HepG2 (cell line): ENCODE measurements around the gene MTMR10.

ENCODE experiments used
- AGO2 ChIP-seq: fragments of 200-400 bp; formaldehyde crosslinking; optimal IDR thresholded peaks from 2 replicates; pipeline ENCODE3; 2017; ENCODE audit warnings: mild to moderate bottlenecking, low read depth, low read length, moderate library complexity
- ATF2 ChIP-seq: sonication (generic); formaldehyde crosslinking; IDR thresholded peaks from 2 replicates; pipeline ENCODE4 v1.4.0; 2020; ENCODE audit warnings: missing genetic modification reagents
- ATF4 ChIP-seq, 2 experiments: fragments of 450-650 bp in 1 of 2; sonication (generic) in 1 of 2; formaldehyde crosslinking; IDR thresholded peaks; 2 replicates each; pipeline versions ENCODE4 v1.5.0 to v1.8.0; 2020 to 2022; ENCODE audit warnings: mild to moderate bottlenecking in 1 of 2, missing genetic modification reagents in 1 of 2
- FOXP1 ChIP-seq, 2 experiments: fragments of 450-650 bp in 1 of 2; IDR thresholded peaks; 2 replicates each; pipeline ENCODE4 v1.6.1; 2017 to 2018; ENCODE audit warnings: antibody characterized with exemption in 1 of 2
- MXD3 ChIP-seq: IDR thresholded peaks from 2 replicates; pipeline ENCODE4 v1.6.1; 2016; ENCODE audit warnings: mild to moderate bottlenecking, missing biosample characterization, missing genetic modification reagents
- POLR2A ChIP-seq, 2 experiments: IDR thresholded peaks; 2 replicates each; pipeline ENCODE4 v1.6.1; 2011; ENCODE audit warnings: low read depth in 2 of 2, low read length in 2 of 2, mild to moderate bottlenecking in 1 of 2, moderate library complexity in 1 of 2; ENCODE audit not compliant: insufficient read depth in 1 of 2
- POLR2AphosphoS5 ChIP-seq: IDR thresholded peaks from 2 replicates; pipeline ENCODE4 v1.6.1; 2012; ENCODE audit warnings: low read depth, low read length
- ZFP36L1 ChIP-seq: sonication (generic); formaldehyde crosslinking; IDR thresholded peaks from 2 replicates; pipeline ENCODE4 v1.8.0; 2022; ENCODE audit warnings: mild to moderate bottlenecking, missing genetic modification reagents, moderate library complexity
- ZNF280B ChIP-seq: sonication (generic); formaldehyde crosslinking; IDR thresholded peaks from 2 replicates; pipeline ENCODE4 v1.5.0; 2020; ENCODE audit warnings: missing genetic modification reagents, mild to moderate bottlenecking, borderline replicate concordance
- TF ChIP-seq, protein P1 (sequence below): sonication (generic); formaldehyde crosslinking; IDR thresholded peaks from 2 replicates; pipeline ENCODE4 v1.4.0; 2020; ENCODE audit warnings: missing genetic modification reagents
- TF ChIP-seq, protein P2 (sequence below): sonication (generic); formaldehyde crosslinking; IDR thresholded peaks from 2 replicates; pipeline ENCODE4 v1.9.0; 2021; ENCODE audit warnings: mild to moderate bottlenecking, missing genetic modification reagents

DNA sequence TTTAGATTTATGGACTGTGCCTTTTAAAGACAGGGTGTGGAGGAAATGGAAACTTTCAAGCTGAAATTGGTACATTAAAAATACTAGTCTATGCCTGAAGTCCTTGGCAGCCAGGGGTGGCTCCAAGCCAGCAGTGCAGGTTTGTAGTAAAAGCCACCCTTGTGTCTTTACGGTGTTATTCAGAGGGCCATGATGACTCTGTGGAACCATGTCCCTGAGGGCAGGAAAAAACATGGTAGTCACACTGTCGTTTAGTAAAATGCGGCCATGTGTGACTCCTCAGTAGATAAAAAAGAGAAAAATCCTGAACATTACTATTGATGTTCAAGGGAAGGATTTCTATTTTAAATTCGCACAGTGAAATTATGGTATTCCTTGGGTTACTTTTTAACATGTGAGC, 85.1 kb downstream of the MTMR10 start:
- TF ChIP-seq AGO2, result no peak
- no peak for TF ChIP-seq ATF2 (CRISPR knock-in tag)
- no peak for TF ChIP-seq ZNF280B
- TF ChIP-seq, protein P1, sequence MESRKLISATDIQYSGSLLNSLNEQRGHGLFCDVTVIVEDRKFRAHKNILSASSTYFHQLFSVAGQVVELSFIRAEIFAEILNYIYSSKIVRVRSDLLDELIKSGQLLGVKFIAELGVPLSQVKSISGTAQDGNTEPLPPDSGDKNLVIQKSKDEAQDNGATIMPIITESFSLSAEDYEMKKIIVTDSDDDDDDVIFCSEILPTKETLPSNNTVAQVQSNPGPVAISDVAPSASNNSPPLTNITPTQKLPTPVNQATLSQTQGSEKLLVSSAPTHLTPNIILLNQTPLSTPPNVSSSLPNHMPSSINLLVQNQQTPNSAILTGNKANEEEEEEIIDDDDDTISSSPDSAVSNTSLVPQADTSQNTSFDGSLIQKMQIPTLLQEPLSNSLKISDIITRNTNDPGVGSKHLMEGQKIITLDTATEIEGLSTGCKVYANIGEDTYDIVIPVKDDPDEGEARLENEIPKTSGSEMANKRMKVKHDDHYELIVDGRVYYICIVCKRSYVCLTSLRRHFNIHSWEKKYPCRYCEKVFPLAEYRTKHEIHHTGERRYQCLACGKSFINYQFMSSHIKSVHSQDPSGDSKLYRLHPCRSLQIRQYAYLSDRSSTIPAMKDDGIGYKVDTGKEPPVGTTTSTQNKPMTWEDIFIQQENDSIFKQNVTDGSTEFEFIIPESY, result no peak
- no peak for TF ChIP-seq MXD3
- TF ChIP-seq, protein P2, sequence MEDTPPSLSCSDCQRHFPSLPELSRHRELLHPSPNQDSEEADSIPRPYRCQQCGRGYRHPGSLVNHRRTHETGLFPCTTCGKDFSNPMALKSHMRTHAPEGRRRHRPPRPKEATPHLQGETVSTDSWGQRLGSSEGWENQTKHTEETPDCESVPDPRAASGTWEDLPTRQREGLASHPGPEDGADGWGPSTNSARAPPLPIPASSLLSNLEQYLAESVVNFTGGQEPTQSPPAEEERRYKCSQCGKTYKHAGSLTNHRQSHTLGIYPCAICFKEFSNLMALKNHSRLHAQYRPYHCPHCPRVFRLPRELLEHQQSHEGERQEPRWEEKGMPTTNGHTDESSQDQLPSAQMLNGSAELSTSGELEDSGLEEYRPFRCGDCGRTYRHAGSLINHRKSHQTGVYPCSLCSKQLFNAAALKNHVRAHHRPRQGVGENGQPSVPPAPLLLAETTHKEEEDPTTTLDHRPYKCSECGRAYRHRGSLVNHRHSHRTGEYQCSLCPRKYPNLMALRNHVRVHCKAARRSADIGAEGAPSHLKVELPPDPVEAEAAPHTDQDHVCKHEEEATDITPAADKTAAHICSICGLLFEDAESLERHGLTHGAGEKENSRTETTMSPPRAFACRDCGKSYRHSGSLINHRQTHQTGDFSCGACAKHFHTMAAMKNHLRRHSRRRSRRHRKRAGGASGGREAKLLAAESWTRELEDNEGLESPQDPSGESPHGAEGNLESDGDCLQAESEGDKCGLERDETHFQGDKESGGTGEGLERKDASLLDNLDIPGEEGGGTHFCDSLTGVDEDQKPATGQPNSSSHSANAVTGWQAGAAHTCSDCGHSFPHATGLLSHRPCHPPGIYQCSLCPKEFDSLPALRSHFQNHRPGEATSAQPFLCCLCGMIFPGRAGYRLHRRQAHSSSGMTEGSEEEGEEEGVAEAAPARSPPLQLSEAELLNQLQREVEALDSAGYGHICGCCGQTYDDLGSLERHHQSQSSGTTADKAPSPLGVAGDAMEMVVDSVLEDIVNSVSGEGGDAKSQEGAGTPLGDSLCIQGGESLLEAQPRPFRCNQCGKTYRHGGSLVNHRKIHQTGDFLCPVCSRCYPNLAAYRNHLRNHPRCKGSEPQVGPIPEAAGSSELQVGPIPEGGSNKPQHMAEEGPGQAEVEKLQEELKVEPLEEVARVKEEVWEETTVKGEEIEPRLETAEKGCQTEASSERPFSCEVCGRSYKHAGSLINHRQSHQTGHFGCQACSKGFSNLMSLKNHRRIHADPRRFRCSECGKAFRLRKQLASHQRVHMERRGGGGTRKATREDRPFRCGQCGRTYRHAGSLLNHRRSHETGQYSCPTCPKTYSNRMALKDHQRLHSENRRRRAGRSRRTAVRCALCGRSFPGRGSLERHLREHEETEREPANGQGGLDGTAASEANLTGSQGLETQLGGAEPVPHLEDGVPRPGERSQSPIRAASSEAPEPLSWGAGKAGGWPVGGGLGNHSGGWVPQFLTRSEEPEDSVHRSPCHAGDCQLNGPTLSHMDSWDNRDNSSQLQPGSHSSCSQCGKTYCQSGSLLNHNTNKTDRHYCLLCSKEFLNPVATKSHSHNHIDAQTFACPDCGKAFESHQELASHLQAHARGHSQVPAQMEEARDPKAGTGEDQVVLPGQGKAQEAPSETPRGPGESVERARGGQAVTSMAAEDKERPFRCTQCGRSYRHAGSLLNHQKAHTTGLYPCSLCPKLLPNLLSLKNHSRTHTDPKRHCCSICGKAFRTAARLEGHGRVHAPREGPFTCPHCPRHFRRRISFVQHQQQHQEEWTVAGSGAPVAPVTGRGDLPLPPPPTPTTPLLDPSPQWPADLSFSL (CRISPR knock-in tag), result no peak
- no peak for TF ChIP-seq ATF4 (CRISPR knock-in tag; IDR thresholded peaks at IDR 0.05)
- TF ChIP-seq ZFP36L1 (CRISPR knock-in tag), result no peak
- TF ChIP-seq POLR2AphosphoS5, result no peak
- TF ChIP-seq POLR2A (IDR thresholded peaks at IDR 0.05; ENCODE audit: insufficient read depth in 1 of 2, low read depth in 2 of 2, low read length in 2 of 2), result no peak
- no peak for TF ChIP-seq FOXP1 (IDR thresholded peaks at IDR 0.05)
- no peak for TF ChIP-seq FOXP1 (CRISPR knock-in tag; IDR thresholded peaks at IDR 0.05)
